GM21515 (cell line): ENCODE measurements around the gene SHB.
A peak's percentile ranks its signal among the peaks of the same experiment; 100 is the strongest.

Experiments
- ATAC-seq: cut with Tn5 transposase; IDR thresholded peaks from one replicate; pipeline ENCODE4 v1.9.1; 2021; ENCODE audit not compliant: unreplicated experiment

The SHB gene

DNA sequence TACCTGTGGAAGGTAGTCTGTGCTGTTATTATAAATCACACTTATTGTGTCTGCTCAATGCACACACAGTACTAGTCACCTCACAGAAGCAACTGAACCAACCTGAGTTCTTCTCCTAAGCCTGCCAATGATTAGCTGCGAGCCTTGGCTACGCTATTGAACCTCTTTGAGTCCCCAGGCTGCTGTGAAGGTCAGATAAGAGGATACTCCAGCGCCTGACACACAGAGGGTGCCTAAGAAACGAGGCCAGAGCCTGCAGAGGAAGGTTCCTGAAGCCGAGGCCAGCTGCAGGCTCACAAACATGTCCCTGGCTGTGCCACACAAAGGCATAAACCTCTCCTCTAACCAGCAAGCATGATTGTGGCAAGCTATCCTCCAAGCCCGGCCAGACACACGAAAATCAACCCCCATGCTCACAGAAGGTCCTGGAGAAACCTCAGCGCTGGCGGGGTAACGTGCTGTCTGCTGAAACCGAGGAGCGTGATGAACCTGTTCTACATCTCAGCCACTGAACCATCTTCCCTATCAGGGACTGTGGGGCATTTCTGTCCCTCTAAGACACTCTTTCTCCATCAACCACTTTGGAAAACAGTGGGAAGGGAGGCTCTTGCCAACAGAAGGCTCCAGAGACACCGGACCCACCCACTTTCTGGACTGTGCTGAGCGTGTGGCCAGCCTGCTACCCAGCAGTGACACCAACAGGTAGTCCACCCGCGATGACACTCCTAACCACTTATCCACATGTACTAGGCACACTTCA is 111.9 kb downstream of the SHB start:
- ATAC-seq: no peak

DNA sequence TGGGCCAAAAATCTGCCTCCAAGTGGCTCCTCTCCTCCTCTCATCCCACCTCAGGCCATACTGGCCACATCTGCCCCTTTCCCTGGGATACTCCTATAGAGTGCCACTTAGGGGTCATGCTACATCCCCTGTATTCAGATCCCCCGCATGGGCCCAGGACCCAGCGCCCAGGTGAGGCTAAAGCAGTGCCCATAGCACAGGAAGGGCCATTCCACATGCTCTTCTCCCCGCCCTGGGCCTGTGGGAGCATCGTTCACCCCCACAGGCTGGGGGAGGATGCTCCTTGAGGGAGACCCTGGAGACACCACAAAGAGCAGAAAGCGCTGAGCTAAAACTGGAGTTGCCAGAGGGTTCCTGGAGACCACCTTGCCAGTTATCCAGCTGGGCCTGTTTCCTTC is 112.6 kb downstream of the SHB start:
- no peak for ATAC-seq

DNA sequence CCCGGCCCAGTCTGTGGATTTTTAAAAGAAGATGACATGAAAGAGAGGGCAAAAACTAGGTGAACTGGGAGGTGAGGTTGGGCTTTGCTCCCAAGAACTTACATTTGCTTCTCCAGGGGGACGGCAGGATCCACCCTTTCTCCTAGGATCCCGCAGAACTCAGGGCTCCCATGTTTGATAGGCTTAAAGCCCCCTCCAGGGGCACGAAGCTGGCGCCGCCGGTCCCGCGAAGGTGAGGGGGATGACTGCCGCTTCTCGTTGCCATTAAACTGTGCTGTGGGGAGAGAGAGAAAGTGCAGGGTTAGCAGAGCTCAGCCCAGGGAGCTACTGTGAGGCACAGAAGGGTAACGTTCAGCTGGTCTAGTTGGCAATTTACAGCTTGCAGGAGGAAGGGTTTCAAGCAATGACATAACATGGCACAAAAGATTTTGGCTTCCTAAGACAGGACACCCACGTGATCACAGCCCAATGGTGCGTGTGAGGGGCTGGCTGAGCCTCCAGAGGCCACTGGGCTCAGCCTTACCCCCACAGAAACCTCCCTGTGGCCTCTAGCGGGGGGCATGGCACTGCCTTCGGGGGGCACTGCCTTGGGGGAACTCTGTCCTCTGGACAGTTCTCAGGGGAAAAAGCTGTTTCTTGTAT is 113.1 kb downstream of the SHB start:
- ATAC-seq: no peak

DNA sequence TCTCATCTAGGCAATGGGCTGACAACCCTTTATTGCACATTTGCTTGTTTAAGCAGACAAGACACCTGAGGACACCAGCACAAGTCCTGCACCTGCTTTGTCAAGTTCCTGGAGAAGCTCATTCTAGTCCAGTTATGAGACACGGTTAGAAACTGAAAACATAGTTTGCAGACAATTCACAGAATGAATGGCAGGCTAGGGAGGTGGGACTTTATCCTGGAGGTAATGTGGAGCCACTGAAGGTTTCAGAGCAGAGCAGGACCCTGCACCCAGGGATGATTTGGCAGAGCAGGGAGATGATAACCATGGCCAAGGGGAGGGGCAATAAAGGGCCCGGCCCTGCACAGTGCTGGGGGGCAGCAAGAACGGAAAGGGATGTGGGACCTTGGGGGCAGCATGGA is 114.4 kb downstream of the SHB start:
- peak; percentile 33 for ATAC-seq

DNA sequence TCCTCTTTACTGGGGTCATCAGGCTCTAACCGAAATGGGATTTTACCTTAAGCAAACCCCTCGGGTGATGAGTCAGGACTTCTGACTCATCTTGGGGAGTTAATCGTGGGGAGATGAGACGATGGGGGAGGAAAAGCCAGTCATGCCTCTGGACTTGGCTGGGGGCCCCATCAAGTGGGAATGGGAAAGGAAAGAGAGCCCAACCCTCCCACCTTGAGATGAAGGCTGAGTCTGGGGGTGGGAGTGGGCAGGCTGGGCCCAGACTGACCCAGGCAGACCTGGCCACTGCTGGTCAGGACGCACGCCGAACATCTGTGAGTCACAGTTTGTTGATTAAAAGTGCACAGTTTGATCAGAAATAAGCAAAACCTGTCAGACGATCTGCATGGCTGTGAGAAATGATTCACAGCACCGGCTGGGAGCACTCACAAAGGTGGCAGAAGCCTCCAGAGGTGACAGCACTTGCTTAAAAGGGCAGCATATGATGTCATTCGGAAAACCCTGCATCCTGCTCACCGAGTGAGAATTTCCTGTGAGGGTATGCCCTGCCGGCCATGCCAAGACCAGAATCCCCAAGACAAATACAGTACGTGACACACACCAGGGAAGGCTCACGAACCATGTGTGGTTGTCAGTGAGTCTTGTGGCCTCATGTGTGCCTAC is 115.1 kb downstream of the SHB start:
- peak; percentile 63 for ATAC-seq

DNA sequence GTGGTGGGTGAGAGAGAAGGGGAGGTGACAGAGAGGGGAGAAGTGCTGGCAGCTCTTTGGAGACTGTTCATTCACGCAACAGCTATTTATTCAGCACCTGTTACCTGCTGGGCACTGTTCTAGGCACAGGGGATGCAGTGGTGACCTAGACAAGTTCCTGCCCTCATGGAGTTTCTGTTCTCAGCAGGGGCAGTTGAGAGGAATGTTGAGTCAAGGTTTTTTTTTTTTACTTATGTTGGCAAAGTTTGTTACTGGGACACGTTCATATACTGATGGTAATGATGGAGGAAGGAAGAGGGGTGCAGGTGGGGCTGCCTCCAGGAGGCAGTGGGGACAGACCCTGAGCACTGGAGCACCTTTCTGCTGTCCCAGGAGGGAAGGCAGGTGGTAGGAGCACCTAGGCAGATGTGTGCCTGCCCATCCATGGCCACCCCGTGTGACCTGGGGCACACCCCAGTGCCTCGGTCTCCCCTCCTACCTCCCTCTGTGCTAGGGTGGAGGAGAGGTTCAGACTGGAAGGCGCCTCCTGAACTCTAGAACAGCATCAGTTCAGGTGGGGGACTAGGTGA is 115.7 kb downstream of the SHB start:
- no peak for ATAC-seq

GRCh38 chr9:37952731-37953130 is 116.3 kb downstream of the SHB start:
- no peak for ATAC-seq

GRCh38 chr9:37951671-37952449 is 117.2 kb downstream of the SHB start:
- no peak for ATAC-seq

DNA sequence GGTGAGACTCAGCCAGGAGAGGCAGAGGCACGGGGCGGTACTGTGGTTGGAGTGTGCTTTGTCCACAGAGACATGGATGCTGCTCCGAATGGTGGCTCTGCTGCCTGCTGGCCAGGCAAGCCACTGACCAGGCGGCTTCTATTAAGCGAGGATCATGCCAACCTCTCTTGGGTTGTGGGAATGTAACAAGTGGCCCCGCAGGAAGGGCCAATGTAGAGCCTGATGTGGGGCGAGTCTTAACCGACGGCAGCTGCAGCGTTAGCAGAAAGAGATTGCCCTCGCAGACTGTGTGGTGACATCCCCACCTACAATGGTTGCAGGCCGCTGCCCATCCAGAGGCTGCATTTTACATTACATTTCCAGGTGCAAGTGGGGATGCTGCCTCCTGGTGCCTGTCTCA is 118.5 kb downstream of the SHB start:
- no peak for ATAC-seq

DNA sequence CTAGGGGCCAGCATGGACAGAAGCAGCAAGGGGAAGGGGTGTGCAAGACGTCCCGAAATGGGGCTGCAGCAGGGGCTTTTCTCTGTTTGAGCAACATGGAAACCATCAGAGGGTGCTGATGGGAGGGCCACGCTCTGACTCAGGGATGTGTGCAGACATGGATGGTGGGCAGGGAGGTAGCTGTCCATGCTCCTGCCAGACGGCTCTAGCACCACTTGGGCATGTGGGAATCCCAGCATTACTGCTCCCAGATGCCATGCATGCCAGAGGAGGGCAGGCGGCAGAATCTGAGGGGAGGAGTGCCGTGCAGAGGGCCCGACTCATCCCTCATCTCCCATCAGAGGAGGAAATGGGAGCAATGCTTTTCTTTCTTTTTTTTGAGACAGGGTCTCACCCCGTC is 119.5 kb downstream of the SHB start:
- no peak for ATAC-seq

DNA sequence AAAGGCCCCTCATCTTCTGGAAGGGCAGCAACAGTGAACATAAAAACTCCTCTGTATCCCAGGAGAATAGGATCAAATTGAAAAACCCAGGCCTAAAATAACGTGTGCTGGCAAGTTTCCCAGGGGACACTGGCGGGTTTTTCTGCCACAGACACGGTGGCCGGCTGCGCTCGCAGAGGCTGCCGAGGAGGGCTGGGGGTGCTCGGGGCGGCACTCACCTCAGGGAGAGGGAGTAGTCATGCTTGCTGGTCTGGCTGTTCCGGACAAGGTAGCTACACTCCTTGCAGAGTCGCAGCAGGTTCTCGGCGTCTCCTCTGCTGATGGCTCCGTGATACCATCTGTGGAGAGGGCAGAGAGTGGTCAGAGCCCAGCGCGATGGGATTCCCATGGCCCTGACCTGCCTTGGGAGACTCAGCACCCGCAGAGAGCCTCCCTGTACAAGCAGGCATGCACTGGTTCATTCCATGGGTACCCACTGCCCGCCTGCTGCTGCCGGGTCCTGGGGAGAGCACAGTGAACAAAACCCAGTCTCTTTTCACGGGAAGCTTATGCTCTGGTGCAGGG is 120.5 kb downstream of the SHB start:
- no peak for ATAC-seq

- no peak for ATAC-seq
These were observed 121.0 kb downstream of the SHB start for GRCh38 chr9:37947977-37948376.

GRCh38 chr9:37947471-37947870 is 121.6 kb downstream of the SHB start:
- ATAC-seq: no peak

- ATAC-seq: no peak
These were observed 122.1 kb downstream of the SHB start for GRCh38 chr9:37946971-37947370.

GRCh38 chr9:37946041-37946440 is 123.0 kb downstream of the SHB start:
- ATAC-seq: no peak

DNA sequence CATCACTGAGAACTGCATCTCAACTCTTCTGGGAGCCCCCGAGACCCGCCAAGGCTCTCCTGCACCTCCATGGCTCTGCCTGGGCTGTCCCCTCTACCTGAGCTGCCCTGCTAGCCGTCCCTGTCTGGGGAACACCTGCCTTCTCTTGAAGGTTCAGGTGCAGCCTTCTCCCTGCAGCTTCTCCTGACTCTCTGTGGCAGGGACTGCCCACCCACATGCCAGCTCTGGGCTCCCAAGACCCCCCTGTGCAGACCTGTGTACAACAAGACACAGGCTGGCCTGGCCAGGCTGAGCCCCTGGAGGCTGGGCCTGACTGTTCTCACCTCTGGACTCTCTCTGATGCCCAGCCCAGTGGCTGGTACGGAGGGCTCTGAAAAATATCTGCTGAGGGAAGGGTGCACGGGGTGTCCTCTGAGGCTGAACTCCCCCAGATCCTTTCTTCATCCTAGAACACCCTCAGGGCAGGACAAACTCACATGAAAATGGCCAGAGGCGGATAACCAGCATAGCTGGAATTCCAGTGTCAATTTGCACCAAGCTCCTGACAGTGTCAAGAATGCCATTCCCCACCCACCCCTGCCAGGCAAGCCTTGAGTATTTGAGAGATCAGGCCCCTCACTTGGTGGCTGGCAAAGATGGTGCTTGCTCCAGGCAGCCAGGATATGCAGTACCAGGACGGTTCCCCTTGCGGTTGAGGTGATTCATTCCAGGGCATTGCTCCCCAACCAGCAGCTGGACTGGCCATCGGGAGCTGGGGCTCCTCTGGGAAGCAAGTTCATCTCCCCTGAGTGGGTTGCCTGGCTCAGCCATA is 124.2 kb downstream of the SHB start:
- no peak for ATAC-seq

DNA sequence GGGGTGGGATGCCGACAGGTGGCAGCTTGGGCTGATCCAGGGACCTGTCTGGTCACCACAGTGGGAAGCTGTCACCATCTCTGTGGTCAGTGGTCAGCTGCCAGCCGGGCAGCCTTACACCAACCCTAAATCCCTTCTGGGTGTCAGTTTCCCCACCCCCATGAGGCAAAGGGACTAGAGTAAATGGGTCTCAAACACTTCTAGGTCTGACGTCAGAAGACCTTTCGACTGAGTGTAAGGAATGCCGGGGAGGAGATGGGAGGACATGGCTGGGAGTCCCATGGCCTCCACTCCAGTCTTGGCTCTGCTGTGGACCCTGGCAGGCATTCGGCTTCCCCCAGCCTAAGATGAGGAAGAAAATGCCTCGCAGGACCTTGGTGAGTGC is 124.8 kb downstream of the SHB start:
- ATAC-seq: no peak

DNA sequence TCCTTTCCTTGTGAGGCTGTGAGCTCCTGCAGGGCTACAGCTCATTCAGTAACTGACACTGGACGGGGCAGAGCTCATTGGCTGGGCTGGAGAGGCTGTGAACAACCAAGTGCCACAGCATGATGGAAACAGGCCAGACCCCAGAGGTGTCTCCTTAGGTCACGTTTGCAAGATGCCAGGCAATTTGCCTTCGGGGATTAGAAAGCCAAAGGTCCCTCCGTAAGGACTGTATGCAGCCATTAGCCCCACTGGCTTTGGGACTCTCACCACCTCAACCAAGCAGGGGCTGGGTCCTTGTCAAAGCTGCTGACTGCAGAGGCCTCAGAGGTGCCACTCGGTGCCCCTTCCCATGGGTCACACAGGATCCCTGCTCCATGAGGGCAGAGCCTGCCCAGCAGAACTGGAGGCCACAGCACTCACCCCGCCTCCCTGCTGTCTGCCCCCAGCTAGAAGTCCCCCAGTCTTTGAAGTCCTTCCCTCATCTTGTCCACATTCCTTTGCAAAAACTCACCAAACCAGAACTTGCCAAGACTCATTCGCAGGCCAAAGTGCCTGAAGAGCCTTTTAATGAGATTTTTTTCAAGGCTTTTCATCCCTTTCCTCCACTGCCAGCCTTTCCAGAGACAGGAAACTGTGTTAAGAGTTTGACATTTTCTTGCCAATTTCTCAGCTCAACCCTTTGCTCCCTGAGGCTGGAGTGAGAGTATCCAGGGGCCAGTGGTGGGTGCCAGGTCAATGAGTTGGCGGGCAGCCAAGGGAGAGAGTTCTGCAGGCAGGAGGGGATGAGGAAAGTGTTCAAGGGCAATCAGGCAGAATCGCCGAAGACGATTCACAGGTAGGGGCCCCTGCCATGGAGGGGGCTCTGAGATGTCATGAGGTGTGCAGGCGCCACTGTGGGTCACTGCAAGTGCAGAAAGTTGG is 125.4 kb downstream of the SHB start:
- ATAC-seq: no peak
